ENCODE data around the gene ANKAR.

DNA sequence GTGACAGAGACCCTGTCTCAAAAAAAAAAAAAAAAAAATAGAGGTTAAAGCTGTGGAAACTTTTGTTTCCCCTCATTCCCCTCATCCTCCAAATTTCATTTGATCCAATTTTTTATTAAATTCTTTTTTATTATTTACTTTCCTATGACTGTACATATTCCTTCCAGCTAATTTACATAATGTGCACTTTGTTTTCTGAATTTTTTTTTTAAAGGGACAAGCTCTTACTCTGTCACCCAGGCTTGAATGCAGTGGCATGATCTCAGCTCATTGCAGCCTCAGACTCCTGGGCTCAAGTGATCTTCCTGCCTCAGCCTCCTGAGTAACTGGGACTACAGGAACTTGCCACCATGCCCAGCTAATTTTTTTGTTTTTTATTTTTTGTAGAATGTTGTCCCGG is 10.3 kb downstream of the ANKAR start:
- TF ChIP-seq, protein P1, sequence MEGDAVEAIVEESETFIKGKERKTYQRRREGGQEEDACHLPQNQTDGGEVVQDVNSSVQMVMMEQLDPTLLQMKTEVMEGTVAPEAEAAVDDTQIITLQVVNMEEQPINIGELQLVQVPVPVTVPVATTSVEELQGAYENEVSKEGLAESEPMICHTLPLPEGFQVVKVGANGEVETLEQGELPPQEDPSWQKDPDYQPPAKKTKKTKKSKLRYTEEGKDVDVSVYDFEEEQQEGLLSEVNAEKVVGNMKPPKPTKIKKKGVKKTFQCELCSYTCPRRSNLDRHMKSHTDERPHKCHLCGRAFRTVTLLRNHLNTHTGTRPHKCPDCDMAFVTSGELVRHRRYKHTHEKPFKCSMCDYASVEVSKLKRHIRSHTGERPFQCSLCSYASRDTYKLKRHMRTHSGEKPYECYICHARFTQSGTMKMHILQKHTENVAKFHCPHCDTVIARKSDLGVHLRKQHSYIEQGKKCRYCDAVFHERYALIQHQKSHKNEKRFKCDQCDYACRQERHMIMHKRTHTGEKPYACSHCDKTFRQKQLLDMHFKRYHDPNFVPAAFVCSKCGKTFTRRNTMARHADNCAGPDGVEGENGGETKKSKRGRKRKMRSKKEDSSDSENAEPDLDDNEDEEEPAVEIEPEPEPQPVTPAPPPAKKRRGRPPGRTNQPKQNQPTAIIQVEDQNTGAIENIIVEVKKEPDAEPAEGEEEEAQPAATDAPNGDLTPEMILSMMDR (conservative IDR thresholded peaks at IDR 0.05; ENCODE audit: low read depth in 2 of 2) = no peak
- no peak for TF ChIP-seq POLR2AphosphoS5 (IDR thresholded peaks at IDR 0.05; ENCODE audit: low read depth)
- TF ChIP-seq EZH2 (IDR thresholded peaks at IDR 0.05; ENCODE audit: low read depth, unreplicated experiment) = no peak
- TF ChIP-seq, protein P2, sequence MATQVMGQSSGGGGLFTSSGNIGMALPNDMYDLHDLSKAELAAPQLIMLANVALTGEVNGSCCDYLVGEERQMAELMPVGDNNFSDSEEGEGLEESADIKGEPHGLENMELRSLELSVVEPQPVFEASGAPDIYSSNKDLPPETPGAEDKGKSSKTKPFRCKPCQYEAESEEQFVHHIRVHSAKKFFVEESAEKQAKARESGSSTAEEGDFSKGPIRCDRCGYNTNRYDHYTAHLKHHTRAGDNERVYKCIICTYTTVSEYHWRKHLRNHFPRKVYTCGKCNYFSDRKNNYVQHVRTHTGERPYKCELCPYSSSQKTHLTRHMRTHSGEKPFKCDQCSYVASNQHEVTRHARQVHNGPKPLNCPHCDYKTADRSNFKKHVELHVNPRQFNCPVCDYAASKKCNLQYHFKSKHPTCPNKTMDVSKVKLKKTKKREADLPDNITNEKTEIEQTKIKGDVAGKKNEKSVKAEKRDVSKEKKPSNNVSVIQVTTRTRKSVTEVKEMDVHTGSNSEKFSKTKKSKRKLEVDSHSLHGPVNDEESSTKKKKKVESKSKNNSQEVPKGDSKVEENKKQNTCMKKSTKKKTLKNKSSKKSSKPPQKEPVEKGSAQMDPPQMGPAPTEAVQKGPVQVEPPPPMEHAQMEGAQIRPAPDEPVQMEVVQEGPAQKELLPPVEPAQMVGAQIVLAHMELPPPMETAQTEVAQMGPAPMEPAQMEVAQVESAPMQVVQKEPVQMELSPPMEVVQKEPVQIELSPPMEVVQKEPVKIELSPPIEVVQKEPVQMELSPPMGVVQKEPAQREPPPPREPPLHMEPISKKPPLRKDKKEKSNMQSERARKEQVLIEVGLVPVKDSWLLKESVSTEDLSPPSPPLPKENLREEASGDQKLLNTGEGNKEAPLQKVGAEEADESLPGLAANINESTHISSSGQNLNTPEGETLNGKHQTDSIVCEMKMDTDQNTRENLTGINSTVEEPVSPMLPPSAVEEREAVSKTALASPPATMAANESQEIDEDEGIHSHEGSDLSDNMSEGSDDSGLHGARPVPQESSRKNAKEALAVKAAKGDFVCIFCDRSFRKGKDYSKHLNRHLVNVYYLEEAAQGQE (IDR thresholded peaks at IDR 0.05; ENCODE audit: unreplicated experiment) = no peak
- TF ChIP-seq CREB1 (CRISPR knock-in tag; IDR thresholded peaks at IDR 0.05; ENCODE audit: low read depth) = no peak
- TF ChIP-seq EZH2phosphoT487 (IDR thresholded peaks at IDR 0.05; ENCODE audit: unreplicated experiment) = no peak
- TF ChIP-seq, protein P3, sequence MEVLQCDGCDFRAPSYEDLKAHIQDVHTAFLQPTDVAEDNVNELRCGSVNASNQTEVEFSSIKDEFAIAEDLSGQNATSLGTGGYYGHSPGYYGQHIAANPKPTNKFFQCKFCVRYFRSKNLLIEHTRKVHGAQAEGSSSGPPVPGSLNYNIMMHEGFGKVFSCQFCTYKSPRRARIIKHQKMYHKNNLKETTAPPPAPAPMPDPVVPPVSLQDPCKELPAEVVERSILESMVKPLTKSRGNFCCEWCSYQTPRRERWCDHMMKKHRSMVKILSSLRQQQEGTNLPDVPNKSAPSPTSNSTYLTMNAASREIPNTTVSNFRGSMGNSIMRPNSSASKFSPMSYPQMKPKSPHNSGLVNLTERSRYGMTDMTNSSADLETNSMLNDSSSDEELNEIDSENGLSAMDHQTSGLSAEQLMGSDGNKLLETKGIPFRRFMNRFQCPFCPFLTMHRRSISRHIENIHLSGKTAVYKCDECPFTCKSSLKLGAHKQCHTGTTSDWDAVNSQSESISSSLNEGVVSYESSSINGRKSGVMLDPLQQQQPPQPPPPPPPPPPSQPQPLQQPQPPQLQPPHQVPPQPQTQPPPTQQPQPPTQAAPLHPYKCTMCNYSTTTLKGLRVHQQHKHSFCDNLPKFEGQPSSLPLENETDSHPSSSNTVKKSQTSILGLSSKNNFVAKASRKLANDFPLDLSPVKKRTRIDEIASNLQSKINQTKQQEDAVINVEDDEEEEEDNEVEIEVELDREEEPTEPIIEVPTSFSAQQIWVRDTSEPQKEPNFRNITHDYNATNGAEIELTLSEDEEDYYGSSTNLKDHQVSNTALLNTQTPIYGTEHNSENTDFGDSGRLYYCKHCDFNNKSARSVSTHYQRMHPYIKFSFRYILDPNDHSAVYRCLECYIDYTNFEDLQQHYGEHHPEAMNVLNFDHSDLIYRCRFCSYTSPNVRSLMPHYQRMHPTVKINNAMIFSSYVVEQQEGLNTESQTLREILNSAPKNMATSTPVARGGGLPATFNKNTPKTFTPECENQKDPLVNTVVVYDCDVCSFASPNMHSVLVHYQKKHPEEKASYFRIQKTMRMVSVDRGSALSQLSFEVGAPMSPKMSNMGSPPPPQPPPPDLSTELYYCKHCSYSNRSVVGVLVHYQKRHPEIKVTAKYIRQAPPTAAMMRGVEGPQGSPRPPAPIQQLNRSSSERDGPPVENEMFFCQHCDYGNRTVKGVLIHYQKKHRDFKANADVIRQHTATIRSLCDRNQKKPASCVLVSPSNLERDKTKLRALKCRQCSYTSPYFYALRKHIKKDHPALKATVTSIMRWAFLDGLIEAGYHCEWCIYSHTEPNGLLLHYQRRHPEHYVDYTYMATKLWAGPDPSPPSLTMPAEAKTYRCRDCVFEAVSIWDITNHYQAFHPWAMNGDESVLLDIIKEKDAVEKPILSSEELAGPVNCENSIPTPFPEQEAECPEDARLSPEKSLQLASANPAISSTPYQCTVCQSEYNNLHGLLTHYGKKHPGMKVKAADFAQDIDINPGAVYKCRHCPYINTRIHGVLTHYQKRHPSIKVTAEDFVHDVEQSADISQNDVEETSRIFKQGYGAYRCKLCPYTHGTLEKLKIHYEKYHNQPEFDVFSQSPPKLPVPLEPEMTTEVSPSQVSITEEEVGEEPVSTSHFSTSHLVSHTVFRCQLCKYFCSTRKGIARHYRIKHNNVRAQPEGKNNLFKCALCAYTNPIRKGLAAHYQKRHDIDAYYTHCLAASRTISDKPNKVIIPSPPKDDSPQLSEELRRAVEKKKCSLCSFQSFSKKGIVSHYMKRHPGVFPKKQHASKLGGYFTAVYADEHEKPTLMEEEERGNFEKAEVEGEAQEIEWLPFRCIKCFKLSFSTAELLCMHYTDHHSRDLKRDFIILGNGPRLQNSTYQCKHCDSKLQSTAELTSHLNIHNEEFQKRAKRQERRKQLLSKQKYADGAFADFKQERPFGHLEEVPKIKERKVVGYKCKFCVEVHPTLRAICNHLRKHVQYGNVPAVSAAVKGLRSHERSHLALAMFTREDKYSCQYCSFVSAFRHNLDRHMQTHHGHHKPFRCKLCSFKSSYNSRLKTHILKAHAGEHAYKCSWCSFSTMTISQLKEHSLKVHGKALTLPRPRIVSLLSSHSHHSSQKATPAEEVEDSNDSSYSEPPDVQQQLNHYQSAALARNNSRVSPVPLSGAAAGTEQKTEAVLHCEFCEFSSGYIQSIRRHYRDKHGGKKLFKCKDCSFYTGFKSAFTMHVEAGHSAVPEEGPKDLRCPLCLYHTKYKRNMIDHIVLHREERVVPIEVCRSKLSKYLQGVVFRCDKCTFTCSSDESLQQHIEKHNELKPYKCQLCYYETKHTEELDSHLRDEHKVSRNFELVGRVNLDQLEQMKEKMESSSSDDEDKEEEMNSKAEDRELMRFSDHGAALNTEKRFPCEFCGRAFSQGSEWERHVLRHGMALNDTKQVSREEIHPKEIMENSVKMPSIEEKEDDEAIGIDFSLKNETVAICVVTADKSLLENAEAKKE (CRISPR knock-in tag; IDR thresholded peaks at IDR 0.05) = no peak
- no peak for TF ChIP-seq JUNB (IDR thresholded peaks at IDR 0.05; ENCODE audit: unreplicated experiment)
- TF ChIP-seq, protein P4, sequence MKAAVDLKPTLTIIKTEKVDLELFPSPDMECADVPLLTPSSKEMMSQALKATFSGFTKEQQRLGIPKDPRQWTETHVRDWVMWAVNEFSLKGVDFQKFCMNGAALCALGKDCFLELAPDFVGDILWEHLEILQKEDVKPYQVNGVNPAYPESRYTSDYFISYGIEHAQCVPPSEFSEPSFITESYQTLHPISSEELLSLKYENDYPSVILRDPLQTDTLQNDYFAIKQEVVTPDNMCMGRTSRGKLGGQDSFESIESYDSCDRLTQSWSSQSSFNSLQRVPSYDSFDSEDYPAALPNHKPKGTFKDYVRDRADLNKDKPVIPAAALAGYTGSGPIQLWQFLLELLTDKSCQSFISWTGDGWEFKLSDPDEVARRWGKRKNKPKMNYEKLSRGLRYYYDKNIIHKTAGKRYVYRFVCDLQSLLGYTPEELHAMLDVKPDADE (IDR thresholded peaks at IDR 0.05) = no peak
- no peak for TF ChIP-seq ZNF114 (CRISPR knock-in tag; IDR thresholded peaks at IDR 0.05)
- TF ChIP-seq STAT1 (IDR thresholded peaks at IDR 0.05; ENCODE audit: unreplicated experiment) = no peak
- no peak for TF ChIP-seq NANOG (IDR thresholded peaks at IDR 0.05; ENCODE audit: borderline replicate concordance)
